NT2/D1 (cell line): ENCODE measurements around the gene KDM3A.

Experiments
- YY1 ChIP-seq: IDR thresholded peaks from 2 replicates; pipeline ENCODE4 v1.6.1; 2011; ENCODE audit not compliant: insufficient read length, insufficient read depth
- ZNF274 ChIP-seq: IDR thresholded peaks from 2 replicates; pipeline ENCODE4 v1.6.1; 2011; ENCODE audit warnings: mild to moderate bottlenecking, low read depth, low read length

DNA sequence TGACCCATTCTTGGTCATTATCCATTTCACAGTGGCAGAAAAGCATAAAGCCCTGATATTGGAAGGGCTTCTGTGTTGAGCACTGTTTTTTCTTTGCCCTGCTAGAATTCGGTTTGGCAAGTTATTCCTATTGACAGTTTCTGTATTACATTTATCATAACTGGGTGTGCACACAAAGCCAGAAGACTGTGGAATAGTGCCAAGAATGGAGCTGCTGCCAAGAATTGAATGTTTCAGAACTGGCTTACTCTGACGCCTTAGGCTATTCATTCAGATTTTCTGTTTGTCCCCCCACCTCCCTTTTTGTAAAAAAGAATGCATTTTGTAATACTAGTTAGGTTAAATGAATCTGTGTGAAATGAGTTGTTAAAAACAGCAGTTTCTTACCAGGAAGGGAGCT, 12.7 kb downstream of the KDM3A start:
- TF ChIP-seq ZNF274 (no peak), YY1 (no peak)
